LHCN-M2 (cell line): ENCODE measurements around the gene CCP110. TPM values are rescaled to one million over a fixed set of nuclear protein-coding genes. Genes with fewer than 3 reads are reported as not detected.

Experiments
- DNase-seq: peaks from one replicate; pipeline ENCODE4 v3.0.0-alpha.2; 2012; ENCODE audit warnings: low read depth
- total RNA-seq: library from RNA; depleted of rRNA; stranded (reverse); fragments of >200 nt; gene quantifications from 2 replicates; pipeline ENCODE4 v1.2.3, GENCODE V29; 2014

The CCP110 gene
- total RNA-seq, 1 experiment from 2014 or later: 20.3 TPM

GRCh38 chr16:19549673-19550072 lies 25.9 kb downstream of the CCP110 start:
- no peak for DNase-seq

DNA sequence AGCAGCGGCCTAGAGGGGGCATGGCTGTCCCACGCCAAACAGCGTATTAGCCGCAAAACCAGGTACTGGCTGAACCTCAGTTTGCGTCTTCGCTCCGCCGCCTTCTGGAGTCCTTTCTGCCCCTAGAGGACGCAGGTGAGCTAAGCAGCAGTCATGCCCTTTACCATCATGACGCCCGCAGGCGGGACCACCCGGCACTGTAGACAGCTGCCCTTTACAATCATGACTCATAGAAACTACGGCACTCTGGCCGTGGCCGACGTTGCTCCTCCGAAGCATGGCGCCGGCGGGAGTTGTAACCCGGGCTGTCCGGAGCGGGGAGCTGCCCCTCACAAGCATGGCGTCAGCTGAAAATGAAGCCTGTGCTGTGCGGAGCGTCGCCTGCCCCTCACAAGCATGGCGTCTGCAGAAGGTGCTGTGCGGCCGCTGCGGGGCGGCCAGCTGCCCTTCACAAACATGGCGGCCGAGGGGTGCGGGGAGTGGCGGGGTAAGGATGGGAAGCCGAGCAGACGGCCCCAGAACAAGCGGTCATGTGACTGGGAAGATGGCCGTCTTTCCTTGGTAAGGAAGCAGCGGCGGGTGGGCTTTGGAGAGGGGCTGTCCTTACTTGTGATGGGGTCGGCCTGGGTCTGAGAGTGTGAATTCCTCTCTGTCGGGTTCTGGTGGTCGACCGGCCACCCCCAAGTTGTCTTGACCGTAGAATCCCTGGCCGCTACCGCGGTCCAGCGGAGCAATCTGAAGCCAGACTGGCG lies 31.6 kb downstream of the CCP110 start, which contains the start of gene VPS35L:
VPS35L (plus strand) TSS at position 518 of the 752 bp plus-strand sequence; CDS start at position 545, 27 bp downstream.
- peak; percentile 99 for DNase-seq

DNA sequence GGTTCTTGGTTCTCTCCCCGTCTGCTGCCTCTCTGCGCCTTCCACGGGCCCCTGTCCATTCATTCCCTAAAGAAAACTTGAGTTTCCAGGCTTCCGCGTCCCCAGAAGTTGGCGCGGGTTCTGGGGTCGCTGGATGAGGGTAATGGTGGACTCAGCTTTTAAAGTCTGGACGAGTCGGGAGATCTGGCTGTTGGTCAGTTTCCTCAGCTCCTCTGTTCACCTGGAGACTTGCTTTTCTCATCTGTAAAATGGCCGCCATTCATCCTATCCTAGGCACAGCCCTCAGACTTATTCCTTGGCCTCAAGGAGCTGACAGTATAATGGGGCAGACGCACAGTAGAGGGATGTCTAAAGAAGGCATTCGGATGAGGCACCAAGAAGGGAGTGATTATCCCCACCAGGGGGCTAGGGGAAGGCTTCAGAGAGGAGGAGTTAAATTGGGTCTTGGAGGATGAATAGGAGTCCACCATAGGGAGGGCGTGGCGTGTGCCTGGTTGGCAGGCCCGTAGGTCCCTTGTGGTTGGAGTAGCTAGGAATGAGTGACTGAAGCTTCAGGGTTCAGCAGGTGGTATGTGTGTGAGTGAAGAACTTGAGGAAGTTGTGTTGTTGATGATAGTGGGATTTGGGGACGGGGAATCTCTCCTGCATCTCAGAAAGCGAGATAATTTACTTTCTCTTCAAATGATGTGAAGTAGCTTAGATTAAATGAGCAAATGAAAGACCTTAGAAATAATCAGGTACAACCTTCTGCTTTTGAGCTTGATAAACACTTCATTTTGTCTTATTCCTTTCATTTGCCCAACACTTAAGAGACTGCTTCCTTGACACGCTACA lies 32.4 kb downstream of the CCP110 start:
- DNase-seq: peak; percentile 75

DNA sequence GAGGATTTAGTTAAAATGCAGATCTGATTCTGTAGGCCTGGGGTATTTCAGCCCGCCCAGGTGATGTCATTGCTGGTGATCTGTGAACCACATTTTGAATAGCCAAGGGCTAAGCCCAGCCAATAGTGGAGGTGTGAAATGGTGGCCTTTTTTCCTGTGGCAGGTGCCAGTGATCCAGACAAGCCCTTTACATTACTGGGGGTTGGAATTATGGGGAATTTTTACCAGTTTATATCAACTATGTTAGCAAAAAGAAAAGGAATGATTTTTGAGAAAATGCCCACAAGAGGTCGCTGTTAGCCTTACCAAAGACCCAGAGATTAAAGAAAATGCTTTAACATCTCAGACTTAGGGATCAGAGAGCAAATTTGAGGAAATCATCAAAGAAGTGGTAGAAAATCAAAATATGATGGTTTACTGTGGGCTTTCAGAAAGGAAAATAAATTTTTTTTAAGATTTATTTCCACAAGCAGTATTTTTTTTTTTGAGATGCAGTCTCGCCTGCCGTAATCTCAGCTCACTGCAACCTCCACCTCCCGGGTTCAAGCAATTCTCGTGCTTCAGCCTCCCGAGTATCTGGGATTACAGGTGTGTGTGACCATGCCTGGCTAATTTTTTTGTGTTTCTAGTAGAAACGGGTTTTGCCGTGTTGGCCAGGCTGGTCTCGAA lies 35.6 kb downstream of the CCP110 start:
- DNase-seq: peak; percentile 59

DNA sequence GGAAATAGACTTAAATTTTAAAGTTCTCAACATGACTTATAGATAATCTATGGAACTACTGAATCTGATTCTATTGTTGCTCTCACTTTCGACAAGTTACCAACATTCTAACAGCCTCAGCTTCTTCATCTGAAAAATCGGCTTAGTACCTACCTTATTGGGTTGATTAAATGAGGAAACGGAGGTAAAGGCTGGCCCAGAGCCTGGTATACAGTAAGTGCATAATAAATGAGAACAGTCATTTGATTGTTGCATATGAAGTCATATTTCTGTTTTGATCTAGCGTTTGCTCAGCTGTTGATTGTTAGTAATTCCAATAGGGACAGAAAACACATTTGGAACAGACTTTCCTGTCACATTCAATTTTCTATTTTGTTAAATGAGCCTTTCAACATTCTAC lies 36.3 kb downstream of the CCP110 start:
- no peak for DNase-seq

- DNase-seq: no peak
Observed at GRCh38 chr16:19563377-19563776, 39.6 kb downstream of the CCP110 start.

DNA sequence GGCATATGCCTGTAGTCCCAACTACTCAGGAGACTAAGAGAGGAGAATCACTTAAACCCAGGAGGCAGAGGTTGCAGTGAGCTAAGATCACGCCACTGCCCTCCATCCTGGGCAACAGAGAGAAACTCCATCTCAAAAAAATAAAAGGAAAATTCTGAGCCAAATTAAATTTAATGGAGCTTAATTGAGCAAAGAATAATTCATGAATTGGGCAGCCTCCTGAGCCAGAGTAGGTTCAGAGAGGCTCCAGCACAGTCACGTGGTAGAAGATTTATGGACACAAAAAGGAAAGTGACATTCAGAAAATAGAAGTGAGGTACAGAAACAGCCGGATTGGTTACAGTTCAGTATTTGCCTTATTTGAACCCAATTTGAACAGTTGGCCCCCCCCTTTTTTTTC lies 42.6 kb downstream of the CCP110 start:
- no peak for DNase-seq

GRCh38 chr16:19567560-19567959 lies 43.8 kb downstream of the CCP110 start:
- no peak for DNase-seq

DNA sequence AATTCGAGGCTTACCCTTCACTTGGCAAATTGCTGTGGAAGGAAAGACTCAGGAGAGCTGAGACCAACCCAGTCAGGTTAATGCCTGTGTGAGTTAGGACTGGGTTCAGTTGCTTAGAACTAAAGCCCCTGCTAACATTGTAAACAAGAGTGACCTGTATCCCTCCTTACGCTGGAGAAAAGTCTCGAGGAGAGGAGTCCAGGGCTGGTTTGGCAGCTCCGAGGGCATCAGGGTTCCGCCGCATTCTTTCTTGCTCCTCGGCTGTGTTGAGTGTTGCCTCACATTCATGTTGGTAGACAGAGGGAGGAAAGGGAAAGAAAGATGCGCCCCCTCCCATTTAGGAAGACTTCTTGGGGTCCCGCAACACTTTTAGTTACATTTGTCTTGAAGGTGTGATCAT lies 50.3 kb downstream of the CCP110 start:
- no peak for DNase-seq

- no peak for DNase-seq
Observed at GRCh38 chr16:19574615-19575014, 50.9 kb downstream of the CCP110 start.

GRCh38 chr16:19578378-19578971 lies 54.7 kb downstream of the CCP110 start:
- DNase-seq: no peak

DNA sequence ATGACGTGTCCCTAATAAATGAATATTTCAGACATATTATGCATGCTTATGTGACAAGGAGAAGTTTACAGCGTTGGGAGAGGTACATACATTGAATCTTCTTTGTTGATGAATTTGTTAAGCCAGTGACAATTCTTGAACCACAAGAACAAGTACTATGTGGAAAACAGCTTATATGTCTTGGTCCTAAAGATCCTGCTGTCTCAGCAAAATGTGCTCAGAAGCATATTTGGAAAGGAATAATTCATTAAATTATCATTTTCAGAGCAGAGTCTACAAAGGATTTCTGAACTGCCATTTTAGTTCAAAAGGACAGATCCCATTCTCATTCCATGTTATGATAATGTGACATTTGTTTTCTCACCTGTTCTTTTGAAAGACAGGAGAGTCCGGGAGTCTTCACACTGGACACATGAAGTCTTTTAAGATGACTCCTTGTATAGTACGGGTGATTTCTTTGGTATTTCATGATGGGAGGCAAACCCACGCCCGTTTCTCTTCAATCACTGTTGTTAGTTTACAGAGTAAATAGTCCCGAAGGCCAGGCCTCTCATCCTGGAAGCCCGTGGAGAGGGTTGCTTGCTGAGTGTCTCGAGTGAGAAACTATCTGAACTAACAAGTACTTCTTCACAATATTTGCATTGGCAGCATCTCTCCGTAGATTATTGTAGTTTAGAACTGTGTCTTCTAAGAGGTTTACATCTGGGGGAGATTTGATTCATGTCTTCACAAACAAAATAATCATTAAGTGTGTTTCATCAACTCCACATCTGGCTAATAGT lies 58.5 kb downstream of the CCP110 start:
- DNase-seq: peak; percentile 34

- peak; percentile 59 for DNase-seq
Observed at GRCh38 chr16:19583665-19584300, 60.0 kb downstream of the CCP110 start.

DNA sequence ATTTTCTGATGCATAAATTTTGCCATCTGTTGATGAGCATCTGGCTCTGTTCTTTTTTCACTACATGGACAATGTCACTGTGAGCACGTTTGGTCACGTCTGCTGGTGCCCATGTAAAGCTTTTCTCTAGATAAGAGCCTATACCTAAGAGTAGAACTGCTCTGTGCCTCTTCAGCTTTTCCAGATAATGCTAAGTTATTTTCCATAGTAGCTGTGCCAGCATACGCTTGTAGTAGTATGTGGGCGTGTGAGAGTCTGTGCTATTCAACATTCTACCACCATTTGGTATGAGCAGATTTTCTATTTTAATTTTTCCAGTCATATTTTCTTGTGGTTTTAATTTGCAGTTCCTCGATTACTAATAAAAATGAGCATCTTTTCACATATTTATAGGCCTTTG lies 64.9 kb downstream of the CCP110 start:
- DNase-seq: no peak

DNA sequence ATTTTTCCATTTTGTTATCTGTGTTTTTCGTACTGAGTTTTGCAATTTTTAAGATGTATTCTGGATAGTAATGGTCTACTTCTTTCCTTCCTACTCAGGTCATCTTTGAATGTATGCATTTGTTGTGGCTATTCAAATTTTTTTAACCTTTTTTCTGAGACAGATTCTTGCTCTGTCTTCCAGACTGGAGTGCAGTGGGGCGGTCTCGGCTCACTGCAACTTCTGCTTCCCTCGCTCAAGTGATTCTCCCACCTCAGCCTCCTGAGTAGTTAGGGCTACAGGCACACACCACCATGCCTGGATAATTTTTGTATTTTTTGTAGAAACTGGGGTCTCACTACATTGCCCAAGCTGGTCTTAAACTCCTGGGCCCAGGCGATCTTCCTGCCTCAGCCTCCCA lies 65.4 kb downstream of the CCP110 start:
- DNase-seq: no peak

- peak; percentile 37 for DNase-seq
Observed at GRCh38 chr16:19589771-19590302, 66.1 kb downstream of the CCP110 start.

DNA sequence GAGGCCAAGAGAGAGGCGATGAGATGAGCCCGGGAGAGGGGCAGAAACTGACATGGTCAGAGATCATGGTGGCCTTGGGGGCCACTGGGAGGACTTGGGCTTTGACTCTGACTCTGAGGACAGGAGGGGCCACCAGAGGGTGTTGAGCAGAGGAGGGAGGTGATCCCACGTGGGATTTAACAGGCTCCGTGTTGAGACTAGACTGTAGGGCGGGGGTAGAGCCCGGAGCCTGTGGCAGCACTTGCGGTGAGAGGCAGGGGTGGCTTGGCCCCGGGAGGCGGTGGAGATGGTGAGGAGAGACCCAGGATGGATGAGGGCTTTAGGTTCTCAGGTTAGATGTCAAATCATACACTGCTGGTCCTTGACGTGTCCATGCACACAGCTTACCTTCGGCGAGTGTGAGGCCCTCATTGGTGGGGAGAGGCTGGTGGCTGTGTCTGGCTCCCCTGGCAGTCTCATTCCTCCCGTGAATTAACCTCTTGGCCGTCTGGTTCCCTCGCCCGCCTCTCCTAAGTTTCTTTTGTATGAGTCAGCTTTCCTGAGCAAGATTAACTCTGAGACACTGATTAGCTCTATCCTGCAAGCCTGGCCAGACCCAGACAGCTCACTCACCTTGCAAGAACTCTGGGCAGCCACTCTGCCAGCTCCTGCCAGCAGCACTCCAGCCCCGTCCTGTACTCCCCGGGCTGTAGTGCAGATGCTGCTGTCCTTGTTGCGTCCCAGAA lies 71.5 kb downstream of the CCP110 start:
- peak; percentile 65 for DNase-seq

GRCh38 chr16:19598805-19599510 lies 75.2 kb downstream of the CCP110 start:
- no peak for DNase-seq
